ENCODE results near the gene ZNF775.

Gene ZNF775

GRCh38 chr7:150378853-150379440 lies at the start of gene ZNF775:
Gene ZNF775, plus strand, starts transcription at chr7:150379330. Its CDS starts 9,141 bp downstream, at chr7:150388471.
- Histone ChIP-seq H3K36me3 (ENCODE audit: insufficient read depth, low read length) (no peaks in the 10 kb centered on the region), H3K27me3 (ENCODE audit: insufficient read depth, low read length) (no peaks in the 10 kb centered on the region), H3K79me2 (ENCODE audit: control insufficient read depth, insufficient read depth, low read length, unreplicated experiment) (peaks cover 15% of the 10 kb centered on the region), H3K4me3 (ENCODE audit: low read depth, low read length) (peak within 1 kb of the TSS; percentile 89), H3K4me1 (ENCODE audit: control insufficient read depth, insufficient read depth, low read length, unreplicated experiment) (peaks cover 9% of the 10 kb centered on the region), H2AFZ (ENCODE audit: low read length, unreplicated experiment) (peak within 1 kb of the TSS; percentile 88), H3K27ac (ENCODE audit: low read depth, low read length) (peak within 1 kb of the TSS; percentile 12; the same call in 1 of the 2 replicates)

GRCh38 chr7:150329331-150330120 lies 49.6 kb upstream of the ZNF775 start:
- no peaks in the 10 kb centered on the region for H3K79me2 ChIP-seq (ENCODE audit: control insufficient read depth, insufficient read depth, low read length, unreplicated experiment)
- no peak overlapping the region for H2AFZ ChIP-seq (ENCODE audit: low read length, unreplicated experiment)
- H3K36me3 ChIP-seq (ENCODE audit: insufficient read depth, low read length) = no peaks in the 10 kb centered on the region
- H3K4me3 ChIP-seq (ENCODE audit: low read depth, low read length) = no peak overlapping the region
- H3K4me1 ChIP-seq (ENCODE audit: control insufficient read depth, insufficient read depth, low read length, unreplicated experiment) = no peaks in the 10 kb centered on the region
- H3K27ac ChIP-seq (ENCODE audit: low read depth, low read length) = no peak overlapping the region
- H3K27me3 ChIP-seq (ENCODE audit: insufficient read depth, low read length) = no peaks in the 10 kb centered on the region; the same call in 1 of the 2 replicates

GRCh38 chr7:150330211-150330885 lies 48.8 kb upstream of the ZNF775 start:
- H3K27ac ChIP-seq (ENCODE audit: low read depth, low read length) = no peak overlapping the region
- H3K27me3 ChIP-seq (ENCODE audit: insufficient read depth, low read length) = no peaks in the 10 kb centered on the region; the same call in 1 of the 2 replicates
- H2AFZ ChIP-seq (ENCODE audit: low read length, unreplicated experiment) = no peak overlapping the region
- no peak overlapping the region for H3K4me3 ChIP-seq (ENCODE audit: low read depth, low read length)
- no peaks in the 10 kb centered on the region for H3K79me2 ChIP-seq (ENCODE audit: control insufficient read depth, insufficient read depth, low read length, unreplicated experiment)
- no peaks in the 10 kb centered on the region for H3K4me1 ChIP-seq (ENCODE audit: control insufficient read depth, insufficient read depth, low read length, unreplicated experiment)
- H3K36me3 ChIP-seq (ENCODE audit: insufficient read depth, low read length) = no peaks in the 10 kb centered on the region

GRCh38 chr7:150332852-150333635 lies 46.1 kb upstream of the ZNF775 start:
- Histone ChIP-seq H2AFZ (ENCODE audit: low read length, unreplicated experiment) (no peak overlapping the region), H3K27me3 (ENCODE audit: insufficient read depth, low read length) (no peaks in the 10 kb centered on the region; the same call in 1 of the 2 replicates), H3K4me3 (ENCODE audit: low read depth, low read length) (no peak overlapping the region), H3K79me2 (ENCODE audit: control insufficient read depth, insufficient read depth, low read length, unreplicated experiment) (no peaks in the 10 kb centered on the region), H3K4me1 (ENCODE audit: control insufficient read depth, insufficient read depth, low read length, unreplicated experiment) (no peaks in the 10 kb centered on the region), H3K27ac (ENCODE audit: low read depth, low read length) (no peak overlapping the region), H3K36me3 (ENCODE audit: insufficient read depth, low read length) (no peaks in the 10 kb centered on the region)

- H3K4me1 ChIP-seq (ENCODE audit: control insufficient read depth, insufficient read depth, low read length, unreplicated experiment) = no peaks in the 10 kb centered on the region
- no peaks in the 10 kb centered on the region for H3K79me2 ChIP-seq (ENCODE audit: control insufficient read depth, insufficient read depth, low read length, unreplicated experiment)
- no peak overlapping the region for H2AFZ ChIP-seq (ENCODE audit: low read length, unreplicated experiment)
- H3K27ac ChIP-seq (ENCODE audit: low read depth, low read length) = no peak overlapping the region
- no peaks in the 10 kb centered on the region for H3K36me3 ChIP-seq (ENCODE audit: insufficient read depth, low read length)
- H3K4me3 ChIP-seq (ENCODE audit: low read depth, low read length) = no peak overlapping the region
- H3K27me3 ChIP-seq (ENCODE audit: insufficient read depth, low read length) = no peaks in the 10 kb centered on the region; the same call in 1 of the 2 replicates
Measured at GRCh38 chr7:150333659-150334058, 45.5 kb upstream of the ZNF775 start.

GRCh38 chr7:150334108-150334507 lies 45.0 kb upstream of the ZNF775 start:
- Histone ChIP-seq H3K4me1 (ENCODE audit: control insufficient read depth, insufficient read depth, low read length, unreplicated experiment) (no peaks in the 10 kb centered on the region), H3K4me3 (ENCODE audit: low read depth, low read length) (no peak overlapping the region), H2AFZ (ENCODE audit: low read length, unreplicated experiment) (no peak overlapping the region), H3K36me3 (ENCODE audit: insufficient read depth, low read length) (no peaks in the 10 kb centered on the region), H3K27ac (ENCODE audit: low read depth, low read length) (no peak overlapping the region), H3K27me3 (ENCODE audit: insufficient read depth, low read length) (peaks cover 4% of the 10 kb centered on the region), H3K79me2 (ENCODE audit: control insufficient read depth, insufficient read depth, low read length, unreplicated experiment) (no peaks in the 10 kb centered on the region)

GRCh38 chr7:150335108-150335773 lies 43.9 kb upstream of the ZNF775 start:
- H3K27me3 ChIP-seq (ENCODE audit: insufficient read depth, low read length) = peaks cover 15% of the 10 kb centered on the region
- no peaks in the 10 kb centered on the region for H3K79me2 ChIP-seq (ENCODE audit: control insufficient read depth, insufficient read depth, low read length, unreplicated experiment)
- H3K4me1 ChIP-seq (ENCODE audit: control insufficient read depth, insufficient read depth, low read length, unreplicated experiment) = no peaks in the 10 kb centered on the region
- H2AFZ ChIP-seq (ENCODE audit: low read length, unreplicated experiment) = no peak overlapping the region
- H3K27ac ChIP-seq (ENCODE audit: low read depth, low read length) = no peak overlapping the region
- no peaks in the 10 kb centered on the region for H3K36me3 ChIP-seq (ENCODE audit: insufficient read depth, low read length)
- no peak overlapping the region for H3K4me3 ChIP-seq (ENCODE audit: low read depth, low read length)

- Histone ChIP-seq H3K36me3 (ENCODE audit: insufficient read depth, low read length) (no peaks in the 10 kb centered on the region), H3K27ac (ENCODE audit: low read depth, low read length) (no peak overlapping the region), H3K4me3 (ENCODE audit: low read depth, low read length) (no peak overlapping the region)
Measured at GRCh38 chr7:150335774-150336112, 43.4 kb upstream of the ZNF775 start.

GRCh38 chr7:150336746-150337145 lies 42.4 kb upstream of the ZNF775 start:
- Histone ChIP-seq H3K79me2 (ENCODE audit: control insufficient read depth, insufficient read depth, low read length, unreplicated experiment) (no peaks in the 10 kb centered on the region), H3K27ac (ENCODE audit: low read depth, low read length) (no peak overlapping the region), H3K4me3 (ENCODE audit: low read depth, low read length) (no peak overlapping the region), H3K36me3 (ENCODE audit: insufficient read depth, low read length) (no peaks in the 10 kb centered on the region), H3K27me3 (ENCODE audit: insufficient read depth, low read length) (peaks cover 30% of the 10 kb centered on the region), H3K4me1 (ENCODE audit: control insufficient read depth, insufficient read depth, low read length, unreplicated experiment) (no peaks in the 10 kb centered on the region), H2AFZ (ENCODE audit: low read length, unreplicated experiment) (no peak overlapping the region)

More at GRCh38 chr7:150335774-150336112, 43.4 kb upstream of the ZNF775 start:
- Histone ChIP-seq H3K4me1 (ENCODE audit: control insufficient read depth, insufficient read depth, low read length, unreplicated experiment) (no peaks in the 10 kb centered on the region), H3K27me3 (ENCODE audit: insufficient read depth, low read length) (peaks cover 20% of the 10 kb centered on the region), H2AFZ (ENCODE audit: low read length, unreplicated experiment) (no peak overlapping the region), H3K79me2 (ENCODE audit: control insufficient read depth, insufficient read depth, low read length, unreplicated experiment) (no peaks in the 10 kb centered on the region)

GRCh38 chr7:150337179-150337578 lies 42.0 kb upstream of the ZNF775 start:
- Histone ChIP-seq H3K27me3 (ENCODE audit: insufficient read depth, low read length) (peaks cover 34% of the 10 kb centered on the region), H2AFZ (ENCODE audit: low read length, unreplicated experiment) (no peak overlapping the region), H3K4me1 (ENCODE audit: control insufficient read depth, insufficient read depth, low read length, unreplicated experiment) (no peaks in the 10 kb centered on the region), H3K79me2 (ENCODE audit: control insufficient read depth, insufficient read depth, low read length, unreplicated experiment) (no peaks in the 10 kb centered on the region), H3K4me3 (ENCODE audit: low read depth, low read length) (no peak overlapping the region), H3K27ac (ENCODE audit: low read depth, low read length) (no peak overlapping the region), H3K36me3 (ENCODE audit: insufficient read depth, low read length) (no peaks in the 10 kb centered on the region)
